ENCODE measurements around the gene ANKRD6. TPM values are rescaled to one million over a fixed set of nuclear protein-coding genes. Genes with fewer than 3 reads are reported as not detected.
A peak's percentile ranks its signal among the peaks of the same experiment; 100 is the strongest.

Gene ANKRD6
- total RNA-seq, 2 donors from 2014 or later, result 3.8 to 7.9 TPM

DNA sequence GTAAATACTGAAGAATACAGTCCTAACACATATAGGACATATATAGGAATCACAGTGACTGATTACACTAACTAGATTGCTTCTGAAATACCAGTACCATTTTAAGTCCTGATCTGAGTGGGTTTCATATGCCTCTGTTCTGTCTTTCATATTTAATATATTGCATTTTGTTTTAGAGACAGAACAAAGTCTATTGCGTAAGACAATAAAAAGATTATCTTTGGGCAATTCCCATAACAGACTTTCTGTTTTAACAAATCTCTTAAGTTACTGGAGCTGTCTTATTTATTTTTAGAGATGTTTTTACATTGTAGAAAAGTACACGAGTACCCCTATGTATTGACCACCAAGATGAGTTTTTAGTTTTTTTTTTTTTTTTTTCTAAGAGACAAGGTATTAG is 29.6 kb downstream of the ANKRD6 start:
- no peak for ATAC-seq
- Mint-ChIP-seq H3K4me3 (no peak overlapping the region), H3K27me3 (no peaks in the 10 kb centered on the region), H3K4me1 (no peaks in the 10 kb centered on the region), H3K27ac (no peak overlapping the region), H3K36me3 (ENCODE audit: low read depth) (no peaks in the 10 kb centered on the region)
- no peaks in the 10 kb centered on the region for H3K9me3 ChIP-seq (ENCODE audit: control insufficient read depth, low read length, poor library complexity, severe bottlenecking)
- DNase-seq, result no peak

- no peaks in the 10 kb centered on the region for H3K9me3 ChIP-seq (ENCODE audit: control insufficient read depth, low read length, poor library complexity, severe bottlenecking)
- Mint-ChIP-seq H3K4me1 (no peaks in the 10 kb centered on the region), H3K4me3 (no peak overlapping the region), H3K36me3 (ENCODE audit: low read depth) (no peaks in the 10 kb centered on the region), H3K27ac (no peak overlapping the region), H3K27me3 (peaks cover 6% of the 10 kb centered on the region)
- no peak for DNase-seq
- ATAC-seq, result no peak
Observed at GRCh38 chr6:89464295-89464694, 31.3 kb downstream of the ANKRD6 start.

- Mint-ChIP-seq H3K4me3 (no peak overlapping the region), H3K4me1 (peaks cover 11% of the 10 kb centered on the region), H3K27ac (no peak overlapping the region), H3K27me3 (peaks cover 15% of the 10 kb centered on the region), H3K36me3 (ENCODE audit: low read depth) (no peaks in the 10 kb centered on the region)
- no peaks in the 10 kb centered on the region for H3K9me3 ChIP-seq (ENCODE audit: control insufficient read depth, low read length, poor library complexity, severe bottlenecking)
- DNase-seq, result no peak
- ATAC-seq, result no peak
Observed at GRCh38 chr6:89467437-89467836, 34.5 kb downstream of the ANKRD6 start.

- H3K9me3 ChIP-seq (ENCODE audit: control insufficient read depth, low read length, poor library complexity, severe bottlenecking), result no peaks in the 10 kb centered on the region
- ATAC-seq (no peak), DNase-seq (no peak)
- Mint-ChIP-seq H3K4me1 (peaks cover 11% of the 10 kb centered on the region), H3K36me3 (ENCODE audit: low read depth) (no peaks in the 10 kb centered on the region), H3K27me3 (peaks cover 15% of the 10 kb centered on the region), H3K4me3 (no peak overlapping the region), H3K27ac (no peak overlapping the region)
Observed at GRCh38 chr6:89468998-89469397, 36.0 kb downstream of the ANKRD6 start.

GRCh38 chr6:89471287-89471867 is 38.4 kb downstream of the ANKRD6 start:
- no peak for DNase-seq
- H3K27ac Mint-ChIP-seq, result peak overlapping the region; percentile 41
- H3K4me1 Mint-ChIP-seq, result peaks cover 16% of the 10 kb centered on the region
- H3K27me3 Mint-ChIP-seq, result peaks cover 15% of the 10 kb centered on the region
- no peak for ATAC-seq
- no peaks in the 10 kb centered on the region for H3K9me3 ChIP-seq (ENCODE audit: control insufficient read depth, low read length, poor library complexity, severe bottlenecking)
- no peak overlapping the region for H3K4me3 Mint-ChIP-seq
- no peaks in the 10 kb centered on the region for H3K36me3 Mint-ChIP-seq (ENCODE audit: low read depth)

DNA sequence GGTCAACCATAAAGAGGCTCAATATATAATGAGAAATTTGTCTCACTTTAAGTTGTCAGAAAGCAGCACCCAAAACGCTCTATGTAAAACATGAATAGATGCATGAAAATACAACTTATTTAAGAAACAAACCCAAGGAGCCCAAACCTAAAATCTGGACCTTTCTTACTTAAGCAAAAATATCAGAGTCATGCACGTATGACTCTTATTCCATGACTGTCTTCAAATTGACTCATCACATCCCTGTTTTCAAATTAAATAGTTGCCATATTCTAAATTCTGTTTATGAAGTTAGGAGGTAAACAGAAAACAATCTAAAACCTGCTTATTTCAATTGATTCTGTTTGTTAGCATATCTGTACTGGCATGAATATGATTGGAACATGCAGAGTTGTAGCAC is 42.1 kb downstream of the ANKRD6 start:
- no peaks in the 10 kb centered on the region for H3K9me3 ChIP-seq (ENCODE audit: control insufficient read depth, low read length, poor library complexity, severe bottlenecking)
- H3K27ac Mint-ChIP-seq, result peak overlapping the region; percentile 67
- no peak for DNase-seq
- H3K36me3 Mint-ChIP-seq (ENCODE audit: low read depth), result no peaks in the 10 kb centered on the region
- ATAC-seq, result no peak
- H3K4me3 Mint-ChIP-seq, result no peak overlapping the region
- H3K4me1 Mint-ChIP-seq, result peaks cover 9% of the 10 kb centered on the region
- peaks cover under 1% of the 10 kb centered on the region for H3K27me3 Mint-ChIP-seq

- H3K4me1 Mint-ChIP-seq, result peaks cover 9% of the 10 kb centered on the region
- no peaks in the 10 kb centered on the region for H3K36me3 Mint-ChIP-seq (ENCODE audit: low read depth)
- H3K4me3 Mint-ChIP-seq, result no peak overlapping the region
- no peaks in the 10 kb centered on the region for H3K27me3 Mint-ChIP-seq
- no peaks in the 10 kb centered on the region for H3K9me3 ChIP-seq (ENCODE audit: control insufficient read depth, low read length, poor library complexity, severe bottlenecking)
- H3K27ac Mint-ChIP-seq, result no peak overlapping the region
- DNase-seq (no peak), ATAC-seq (peak; percentile 69)
Observed at GRCh38 chr6:89475634-89476033, 42.7 kb downstream of the ANKRD6 start.

DNA sequence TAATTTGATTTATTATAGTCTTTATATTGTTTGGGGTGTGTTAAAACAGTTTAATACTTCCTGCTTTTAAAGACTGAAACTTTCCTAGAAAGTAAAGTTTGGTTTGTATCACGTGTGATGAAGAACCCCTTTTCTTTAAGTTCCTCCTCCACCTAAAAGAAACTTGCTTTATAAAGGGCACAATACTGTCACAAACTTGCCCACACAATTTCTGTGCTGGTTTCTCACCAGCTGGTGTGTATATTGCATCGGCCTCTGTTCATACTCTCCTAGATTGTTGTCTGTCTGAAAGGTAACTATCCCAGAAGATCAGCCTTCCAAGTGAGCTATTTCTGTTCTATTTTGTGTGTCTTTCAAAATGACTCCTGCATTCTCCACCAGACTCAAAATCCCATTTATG is 46.9 kb downstream of the ANKRD6 start:
- H3K27me3 Mint-ChIP-seq, result peaks cover 10% of the 10 kb centered on the region

DNA sequence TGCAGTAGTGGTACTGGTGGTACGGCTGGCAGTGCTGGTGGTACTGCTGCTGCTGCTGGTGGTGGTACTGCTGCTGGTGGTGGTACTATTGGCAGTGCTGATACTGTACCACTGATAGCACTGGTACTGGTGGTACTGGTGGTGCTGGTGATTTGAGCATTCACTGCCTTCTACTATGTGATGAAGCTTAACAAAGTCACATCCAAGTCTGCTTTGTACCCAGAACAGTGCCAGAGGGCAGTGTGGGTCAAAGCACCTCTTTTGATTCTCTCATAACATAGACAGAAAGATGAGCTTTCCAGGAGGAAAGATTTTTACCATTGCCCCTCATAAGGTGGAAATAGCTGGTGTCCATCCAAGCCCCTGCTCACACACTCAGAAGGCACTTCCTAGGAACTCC is 48.7 kb downstream of the ANKRD6 start:
- H3K9me3 ChIP-seq (ENCODE audit: control insufficient read depth, low read length, poor library complexity, severe bottlenecking), result no peaks in the 10 kb centered on the region
- Mint-ChIP-seq H3K4me3 (no peak overlapping the region), H3K4me1 (no peaks in the 10 kb centered on the region), H3K36me3 (ENCODE audit: low read depth) (no peaks in the 10 kb centered on the region), H3K27ac (no peak overlapping the region), H3K27me3 (peaks cover 15% of the 10 kb centered on the region)
- ATAC-seq, result no peak
- DNase-seq, result no peak

More for the DNA sequence above, 46.9 kb downstream of the ANKRD6 start:
- ATAC-seq (no peak), DNase-seq (no peak)
- H3K4me3 Mint-ChIP-seq, result no peak overlapping the region
- peaks cover 5% of the 10 kb centered on the region for H3K4me1 Mint-ChIP-seq
- no peaks in the 10 kb centered on the region for H3K36me3 Mint-ChIP-seq (ENCODE audit: low read depth)
- no peak overlapping the region for H3K27ac Mint-ChIP-seq
- no peaks in the 10 kb centered on the region for H3K9me3 ChIP-seq (ENCODE audit: control insufficient read depth, low read length, poor library complexity, severe bottlenecking)

DNA sequence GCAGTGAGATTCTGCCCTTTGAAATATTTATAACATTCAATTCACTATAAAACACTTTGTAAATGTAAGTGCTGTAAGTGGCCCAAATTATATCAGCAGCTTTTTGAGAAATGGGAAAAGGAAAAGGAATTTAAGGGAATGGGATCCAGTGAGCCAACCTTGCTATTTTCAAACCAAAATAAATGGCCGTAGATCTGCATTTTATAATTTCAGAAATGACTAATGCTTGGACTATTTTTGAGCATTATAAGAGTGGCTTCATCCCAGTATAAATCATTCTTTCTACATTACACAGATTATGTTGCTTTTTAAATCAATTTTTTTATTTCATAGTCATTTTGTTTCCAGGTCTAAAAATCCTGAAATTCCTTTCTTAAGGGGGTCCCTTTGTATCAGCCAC is 49.2 kb downstream of the ANKRD6 start:
- peaks cover 15% of the 10 kb centered on the region for H3K27me3 Mint-ChIP-seq
- no peaks in the 10 kb centered on the region for H3K9me3 ChIP-seq (ENCODE audit: control insufficient read depth, low read length, poor library complexity, severe bottlenecking)
- H3K36me3 Mint-ChIP-seq (ENCODE audit: low read depth), result no peaks in the 10 kb centered on the region
- no peak overlapping the region for H3K4me3 Mint-ChIP-seq
- H3K27ac Mint-ChIP-seq, result no peak overlapping the region
- no peak for ATAC-seq
- no peak for DNase-seq
- H3K4me1 Mint-ChIP-seq, result no peaks in the 10 kb centered on the region

- H3K9me3 ChIP-seq (ENCODE audit: control insufficient read depth, low read length, poor library complexity, severe bottlenecking), result no peaks in the 10 kb centered on the region
- Mint-ChIP-seq H3K4me1 (no peaks in the 10 kb centered on the region), H3K36me3 (ENCODE audit: low read depth) (no peaks in the 10 kb centered on the region), H3K27ac (no peak overlapping the region), H3K27me3 (peaks cover 15% of the 10 kb centered on the region), H3K4me3 (no peak overlapping the region)
- DNase-seq (no peak), ATAC-seq (no peak)
Observed at GRCh38 chr6:89483111-89483720, 50.3 kb downstream of the ANKRD6 start.

DNA sequence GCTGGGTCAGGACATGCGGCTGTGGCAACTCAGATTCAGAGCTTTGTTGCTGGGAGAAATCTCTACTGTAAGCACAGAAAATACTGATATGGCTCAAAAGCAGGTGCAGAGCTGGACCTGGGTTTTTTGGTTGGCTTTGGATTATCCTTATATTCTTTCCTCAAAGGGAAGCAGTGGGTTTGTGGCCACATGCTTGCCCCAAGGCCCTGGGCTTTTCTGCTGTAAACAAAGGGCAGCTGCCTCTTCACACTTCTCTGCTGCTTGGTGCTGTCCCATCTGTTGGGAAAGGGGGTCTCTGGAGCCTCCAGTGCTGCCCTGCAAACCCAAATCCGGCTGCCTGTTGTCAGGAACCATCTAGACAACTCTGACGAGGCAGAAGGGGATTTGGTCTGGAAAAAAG is 52.4 kb downstream of the ANKRD6 start:
- H3K27ac Mint-ChIP-seq, result no peak overlapping the region
- DNase-seq, result no peak
- H3K4me1 Mint-ChIP-seq, result no peaks in the 10 kb centered on the region
- H3K36me3 Mint-ChIP-seq (ENCODE audit: low read depth), result no peaks in the 10 kb centered on the region
- no peak for ATAC-seq
- H3K9me3 ChIP-seq (ENCODE audit: control insufficient read depth, low read length, poor library complexity, severe bottlenecking), result no peaks in the 10 kb centered on the region
- no peak overlapping the region for H3K4me3 Mint-ChIP-seq
- H3K27me3 Mint-ChIP-seq, result peaks cover 15% of the 10 kb centered on the region

- Mint-ChIP-seq H3K27me3 (peaks cover 17% of the 10 kb centered on the region), H3K4me1 (peaks cover 3% of the 10 kb centered on the region), H3K36me3 (ENCODE audit: low read depth) (peaks cover 2% of the 10 kb centered on the region), H3K4me3 (no peak overlapping the region), H3K27ac (no peak overlapping the region)
- ATAC-seq, result no peak
- no peaks in the 10 kb centered on the region for H3K9me3 ChIP-seq (ENCODE audit: control insufficient read depth, low read length, poor library complexity, severe bottlenecking)
- DNase-seq, result no peak
Observed at GRCh38 chr6:89487864-89488263, 54.9 kb downstream of the ANKRD6 start.

- ATAC-seq, result no peak
- Mint-ChIP-seq H3K36me3 (ENCODE audit: low read depth) (peaks cover 2% of the 10 kb centered on the region), H3K4me1 (peaks cover 3% of the 10 kb centered on the region), H3K27ac (no peak overlapping the region), H3K4me3 (no peak overlapping the region), H3K27me3 (peaks cover 13% of the 10 kb centered on the region)
- H3K9me3 ChIP-seq (ENCODE audit: control insufficient read depth, low read length, poor library complexity, severe bottlenecking), result no peaks in the 10 kb centered on the region
- DNase-seq, result no peak
Observed at GRCh38 chr6:89488438-89488837, 55.5 kb downstream of the ANKRD6 start.

Measured in T-helper 17 cell (primary cell).